Measurements from ENCODE around the gene PRRT2.

GRCh38 chr16:29812754-29813643 lies 1.0 kb downstream of the PRRT2 start:
- TF ChIP-seq POLR2AphosphoS5 (IDR thresholded peaks at IDR 0.05; ENCODE audit: low read depth, low read length), result no peak
- no peak for TF ChIP-seq SPI1 (IDR thresholded peaks at IDR 0.05; ENCODE audit: low read depth, low read length)
- TF ChIP-seq POLR2A (IDR thresholded peaks at IDR 0.05; ENCODE audit: low read depth, low read length), result no peak
- TF ChIP-seq PAX5 (IDR thresholded peaks at IDR 0.05; ENCODE audit: insufficient read depth, low read length, severe bottlenecking), result no peak
